ENCODE measurements around the gene PLCB1. TPM values are rescaled to one million over a fixed set of nuclear protein-coding genes. Genes with fewer than 3 reads are reported as not detected.

Gene PLCB1
- total RNA-seq, 1 donor from 2014 or later, result 10.7 TPM

GRCh38 chr20:8654486-8654885 is 522.4 kb downstream of the PLCB1 start:
- H3K4me3 ChIP-seq (ENCODE audit: insufficient read depth, low read depth, low read length), result no peak overlapping the region
- H3K79me2 ChIP-seq (ENCODE audit: insufficient read depth, low read length), result no peaks in the 10 kb centered on the region
- no peaks in the 10 kb centered on the region for H3K27me3 Mint-ChIP-seq (ENCODE audit: low read depth, unreplicated experiment)
- DNase-seq (ENCODE audit: low read depth) (no peak), FAIRE-seq (no peak)
- H3K4me3 Mint-ChIP-seq (ENCODE audit: unreplicated experiment), result no peak overlapping the region
- no peak overlapping the region for H2AFZ ChIP-seq (ENCODE audit: low read depth, low read length)
- TF ChIP-seq EZH2 (IDR thresholded peaks at IDR 0.05; ENCODE audit: insufficient read depth, low read length), result no peak
- TF ChIP-seq, protein P1, sequence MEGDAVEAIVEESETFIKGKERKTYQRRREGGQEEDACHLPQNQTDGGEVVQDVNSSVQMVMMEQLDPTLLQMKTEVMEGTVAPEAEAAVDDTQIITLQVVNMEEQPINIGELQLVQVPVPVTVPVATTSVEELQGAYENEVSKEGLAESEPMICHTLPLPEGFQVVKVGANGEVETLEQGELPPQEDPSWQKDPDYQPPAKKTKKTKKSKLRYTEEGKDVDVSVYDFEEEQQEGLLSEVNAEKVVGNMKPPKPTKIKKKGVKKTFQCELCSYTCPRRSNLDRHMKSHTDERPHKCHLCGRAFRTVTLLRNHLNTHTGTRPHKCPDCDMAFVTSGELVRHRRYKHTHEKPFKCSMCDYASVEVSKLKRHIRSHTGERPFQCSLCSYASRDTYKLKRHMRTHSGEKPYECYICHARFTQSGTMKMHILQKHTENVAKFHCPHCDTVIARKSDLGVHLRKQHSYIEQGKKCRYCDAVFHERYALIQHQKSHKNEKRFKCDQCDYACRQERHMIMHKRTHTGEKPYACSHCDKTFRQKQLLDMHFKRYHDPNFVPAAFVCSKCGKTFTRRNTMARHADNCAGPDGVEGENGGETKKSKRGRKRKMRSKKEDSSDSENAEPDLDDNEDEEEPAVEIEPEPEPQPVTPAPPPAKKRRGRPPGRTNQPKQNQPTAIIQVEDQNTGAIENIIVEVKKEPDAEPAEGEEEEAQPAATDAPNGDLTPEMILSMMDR (IDR thresholded peaks at IDR 0.05; ENCODE audit: insufficient read depth, low read depth, low read length), result no peak
- H3K27me3 ChIP-seq (ENCODE audit: insufficient read depth, low read length), result no peaks in the 10 kb centered on the region
- H3K27ac Mint-ChIP-seq (ENCODE audit: unreplicated experiment), result no peak overlapping the region
- H4K20me1 ChIP-seq (ENCODE audit: insufficient read depth, low read length), result no peaks in the 10 kb centered on the region
- H3K9ac ChIP-seq (ENCODE audit: low read length), result no peak overlapping the region
- H3K36me3 Mint-ChIP-seq (ENCODE audit: low read depth, unreplicated experiment), result no peaks in the 10 kb centered on the region
- no peaks in the 10 kb centered on the region for H3K9me3 ChIP-seq (ENCODE audit: insufficient read depth, low read depth, low read length)
- H3K27ac ChIP-seq (ENCODE audit: low read depth, low read length), result no peak overlapping the region
- H3K9me3 Mint-ChIP-seq (ENCODE audit: unreplicated experiment), result no peaks in the 10 kb centered on the region
- no peaks in the 10 kb centered on the region for H3K4me1 Mint-ChIP-seq (ENCODE audit: low read depth, unreplicated experiment)
- H3K36me3 ChIP-seq (ENCODE audit: insufficient read depth, low read length), result no peaks in the 10 kb centered on the region
- H3K4me2 ChIP-seq (ENCODE audit: low read length), result no peak overlapping the region
- no peaks in the 10 kb centered on the region for H3K4me1 ChIP-seq (ENCODE audit: insufficient read depth, low read length)

- H3K27ac ChIP-seq (ENCODE audit: low read depth, low read length), result no peak overlapping the region
- no peaks in the 10 kb centered on the region for H3K9me3 ChIP-seq (ENCODE audit: insufficient read depth, low read depth, low read length)
- H3K79me2 ChIP-seq (ENCODE audit: insufficient read depth, low read length), result no peaks in the 10 kb centered on the region
- no peak overlapping the region for H3K4me2 ChIP-seq (ENCODE audit: low read length)
- FAIRE-seq, result no peak
- no peaks in the 10 kb centered on the region for H3K27me3 Mint-ChIP-seq (ENCODE audit: low read depth, unreplicated experiment)
- no peak overlapping the region for H3K9ac ChIP-seq (ENCODE audit: low read length)
- no peaks in the 10 kb centered on the region for H4K20me1 ChIP-seq (ENCODE audit: insufficient read depth, low read length)
- H3K27me3 ChIP-seq (ENCODE audit: insufficient read depth, low read length), result no peaks in the 10 kb centered on the region
- no peak overlapping the region for H2AFZ ChIP-seq (ENCODE audit: low read depth, low read length)
- no peaks in the 10 kb centered on the region for H3K4me1 ChIP-seq (ENCODE audit: insufficient read depth, low read length)
- peak; percentile 6 for DNase-seq (ENCODE audit: low read depth)
- TF ChIP-seq EZH2 (IDR thresholded peaks at IDR 0.05; ENCODE audit: insufficient read depth, low read length), result no peak
- no peaks in the 10 kb centered on the region for H3K36me3 ChIP-seq (ENCODE audit: insufficient read depth, low read length)
- H3K4me3 ChIP-seq (ENCODE audit: insufficient read depth, low read depth, low read length), result no peak overlapping the region
- H3K27ac Mint-ChIP-seq (ENCODE audit: unreplicated experiment), result no peak overlapping the region
- H3K9me3 Mint-ChIP-seq (ENCODE audit: unreplicated experiment), result no peaks in the 10 kb centered on the region
- H3K4me3 Mint-ChIP-seq (ENCODE audit: unreplicated experiment), result no peak overlapping the region
- no peaks in the 10 kb centered on the region for H3K36me3 Mint-ChIP-seq (ENCODE audit: low read depth, unreplicated experiment)
- H3K4me1 Mint-ChIP-seq (ENCODE audit: low read depth, unreplicated experiment), result no peaks in the 10 kb centered on the region
Observed at GRCh38 chr20:8656335-8656734, 524.3 kb downstream of the PLCB1 start.

- Mint-ChIP-seq H3K4me3 (ENCODE audit: unreplicated experiment) (no peak overlapping the region), H3K36me3 (ENCODE audit: low read depth, unreplicated experiment) (no peaks in the 10 kb centered on the region), H3K9me3 (ENCODE audit: unreplicated experiment) (no peaks in the 10 kb centered on the region), H3K27ac (ENCODE audit: unreplicated experiment) (no peak overlapping the region), H3K27me3 (ENCODE audit: low read depth, unreplicated experiment) (no peaks in the 10 kb centered on the region), H3K4me1 (ENCODE audit: low read depth, unreplicated experiment) (no peaks in the 10 kb centered on the region)
- TF ChIP-seq, protein P1 (IDR thresholded peaks at IDR 0.05; ENCODE audit: insufficient read depth, low read depth, low read length), result no peak
- TF ChIP-seq EZH2 (IDR thresholded peaks at IDR 0.05; ENCODE audit: insufficient read depth, low read length), result no peak
- H3K4me2 ChIP-seq (ENCODE audit: low read length), result no peak overlapping the region
- H3K79me2 ChIP-seq (ENCODE audit: insufficient read depth, low read length), result no peaks in the 10 kb centered on the region
- no peak overlapping the region for H3K9ac ChIP-seq (ENCODE audit: low read length)
- no peaks in the 10 kb centered on the region for H3K36me3 ChIP-seq (ENCODE audit: insufficient read depth, low read length)
- H3K4me1 ChIP-seq (ENCODE audit: insufficient read depth, low read length), result no peaks in the 10 kb centered on the region
- H2AFZ ChIP-seq (ENCODE audit: low read depth, low read length), result no peak overlapping the region
- no peak overlapping the region for H3K4me3 ChIP-seq (ENCODE audit: insufficient read depth, low read depth, low read length)
- H3K9me3 ChIP-seq (ENCODE audit: insufficient read depth, low read depth, low read length), result no peaks in the 10 kb centered on the region
- H4K20me1 ChIP-seq (ENCODE audit: insufficient read depth, low read length), result no peaks in the 10 kb centered on the region
- no peak overlapping the region for H3K27ac ChIP-seq (ENCODE audit: low read depth, low read length)
- DNase-seq (ENCODE audit: low read depth) (no peak), FAIRE-seq (no peak)
- H3K27me3 ChIP-seq (ENCODE audit: insufficient read depth, low read length), result no peaks in the 10 kb centered on the region
Observed at GRCh38 chr20:8657664-8658063, 525.6 kb downstream of the PLCB1 start.

Data from astrocyte (in vitro differentiated cells and primary cell).